AG10803 (cell line): ENCODE data around the gene APOO.

Experiments
- DNase-seq: peaks from one replicate; pipeline ENCODE4 v3.0.0; 2010; ENCODE audit warnings: low read depth
- H3K4me3 ChIP-seq: 2 replicates; pipeline ENCODE4 v1.5.1; 2011; ENCODE audit warnings: mild to moderate bottlenecking, low read length, control low read depth
- CTCF ChIP-seq: conservative IDR thresholded peaks from 2 replicates; pipeline ENCODE4 v1.5.1; 2011; ENCODE audit warnings: mild to moderate bottlenecking, low read length, control low read depth, inconsistent platforms

Gene APOO

GRCh38 chrX:23788521-23788920, 119.2 kb downstream of the APOO start:
- TF ChIP-seq CTCF: no peak
- DNase-seq: no peak
- H3K4me3 ChIP-seq: no peak overlapping the region

- no peak for DNase-seq
- no peak overlapping the region for H3K4me3 ChIP-seq
- TF ChIP-seq CTCF: no peak
Observed at GRCh38 chrX:23787745-23788118, 120.0 kb downstream of the APOO start.

- no peak for TF ChIP-seq CTCF
- DNase-seq: no peak
- no peak overlapping the region for H3K4me3 ChIP-seq
Observed at GRCh38 chrX:23786268-23786815, 121.4 kb downstream of the APOO start.

- TF ChIP-seq CTCF: no peak
- H3K4me3 ChIP-seq: no peak overlapping the region
- DNase-seq: no peak
Observed at GRCh38 chrX:23785580-23785979, 122.2 kb downstream of the APOO start.

DNA sequence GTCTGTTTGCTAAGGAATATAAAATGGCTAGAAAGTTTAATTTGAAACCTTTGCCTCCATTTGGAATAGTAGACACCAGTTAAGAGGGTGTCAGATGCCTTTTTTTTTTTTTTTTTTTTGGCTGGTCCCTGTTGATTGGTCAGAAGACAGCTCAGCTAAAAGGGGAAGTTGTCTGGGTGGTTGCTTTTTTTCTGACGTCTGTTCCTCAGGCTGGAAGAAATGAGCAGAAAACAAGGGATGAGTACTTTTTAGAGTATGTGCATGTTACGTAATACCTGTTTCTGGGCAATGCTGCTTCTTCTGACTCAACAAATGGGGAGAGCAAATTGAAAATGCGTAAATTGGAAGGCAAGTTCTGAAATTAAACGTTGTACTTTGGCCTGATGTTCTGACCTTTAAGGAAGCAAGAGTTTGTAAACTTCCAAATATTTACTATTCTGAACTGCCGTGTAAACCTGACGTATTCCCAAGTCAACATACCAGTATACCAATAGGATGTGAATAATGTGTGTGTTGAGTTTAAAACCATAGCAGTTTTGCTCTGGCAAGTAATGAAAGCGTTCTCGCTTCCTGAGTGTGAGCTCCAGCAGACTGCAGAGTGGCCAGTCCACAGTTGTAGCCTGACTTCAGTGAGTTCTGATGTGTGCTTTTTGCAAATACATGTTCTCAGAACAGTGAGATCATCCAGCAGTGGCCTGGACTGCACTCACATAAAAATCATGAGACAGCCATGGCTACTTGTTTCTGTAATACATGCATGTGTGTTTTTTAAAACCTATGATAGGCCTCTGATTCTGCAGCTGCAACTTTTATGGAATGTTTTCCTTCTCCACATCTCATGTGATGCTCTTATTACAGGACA, 123.0 kb downstream of the APOO start:
- no peak for TF ChIP-seq CTCF
- peak overlapping the region; percentile 77 for H3K4me3 ChIP-seq
- DNase-seq: peak; percentile 85

GRCh38 chrX:23783589-23784469, 123.9 kb downstream of the APOO start:
- TF ChIP-seq CTCF: no peak
- DNase-seq: no peak
- H3K4me3 ChIP-seq: peak overlapping the region; percentile 77
